GM13976 (cell line): ENCODE measurements around the gene RTN1.

Source experiments
- DNase-seq: peaks from one replicate; pipeline ENCODE4 v3.0.0; 2012; ENCODE audit warnings: low spot score
- CTCF ChIP-seq: IDR thresholded peaks from 2 replicates; pipeline ENCODE4 v1.5.1; 2012; ENCODE audit warnings: borderline replicate concordance, mild to moderate bottlenecking; ENCODE audit not compliant: insufficient read depth; ENCODE audit errors: extremely low read depth, missing control alignments, control extremely low read depth
- in situ Hi-C: fragments of 300-500 bp; cut with MboI; formaldehyde crosslinking; loops from one replicate; pipeline ENCODE4 v1.12.0; 2022; ENCODE audit warnings: low sequenced_read_pairs, mixed read lengths, inconsistent platforms; ENCODE audit not compliant: unreplicated experiment

RTN1 gene

GRCh38 chr14:59850458-59850857, 20.1 kb downstream of the RTN1 start:
- in situ Hi-C loops: no loop called here
- no peak for TF ChIP-seq CTCF
- DNase-seq: no peak

GRCh38 chr14:59849411-59850130, 21.0 kb downstream of the RTN1 start:
- in situ Hi-C loops: no loop called here
- no peak for TF ChIP-seq CTCF
- DNase-seq: no peak

DNA sequence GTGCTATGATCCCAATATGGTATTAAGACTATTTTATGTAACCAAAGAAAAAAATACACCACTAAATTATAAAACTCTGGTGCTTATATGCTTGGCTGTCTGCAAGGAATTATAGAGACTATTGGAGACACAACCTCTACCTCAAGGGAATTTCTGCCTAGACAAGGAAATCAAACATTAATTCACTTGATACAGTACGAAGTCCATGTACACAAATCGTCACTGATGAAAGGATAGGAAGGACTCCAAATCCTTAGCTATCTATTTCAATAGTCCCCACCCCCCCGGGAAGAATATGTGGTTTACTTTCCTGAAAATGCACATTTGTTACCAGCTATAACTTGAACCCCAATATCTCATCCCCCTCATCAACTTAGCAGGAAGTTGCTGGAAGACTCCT, 21.9 kb downstream of the RTN1 start:
- no peak for TF ChIP-seq CTCF
- no peak for DNase-seq
- in situ Hi-C loops: no loop called here

DNA sequence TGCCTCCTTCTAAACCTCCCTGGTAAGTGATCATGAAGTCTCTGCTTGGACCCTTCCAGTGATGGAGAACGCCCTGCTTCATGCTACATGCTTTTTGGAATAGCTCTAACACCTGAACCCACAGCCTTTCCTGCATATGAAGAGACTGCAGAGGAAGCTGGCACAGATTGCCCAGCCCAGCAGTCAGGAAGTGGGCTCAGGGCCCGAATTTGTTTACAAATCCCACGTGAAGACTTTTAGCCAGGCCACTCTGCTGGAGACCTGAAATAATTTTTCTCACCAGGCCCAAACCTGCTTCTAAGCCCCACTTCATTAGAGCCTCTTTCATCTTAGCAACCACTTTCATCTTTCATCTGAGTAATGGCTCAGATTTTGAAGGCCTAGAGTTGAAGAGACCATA, 22.9 kb downstream of the RTN1 start:
- TF ChIP-seq CTCF: no peak
- in situ Hi-C loops: no loop called here

DNA sequence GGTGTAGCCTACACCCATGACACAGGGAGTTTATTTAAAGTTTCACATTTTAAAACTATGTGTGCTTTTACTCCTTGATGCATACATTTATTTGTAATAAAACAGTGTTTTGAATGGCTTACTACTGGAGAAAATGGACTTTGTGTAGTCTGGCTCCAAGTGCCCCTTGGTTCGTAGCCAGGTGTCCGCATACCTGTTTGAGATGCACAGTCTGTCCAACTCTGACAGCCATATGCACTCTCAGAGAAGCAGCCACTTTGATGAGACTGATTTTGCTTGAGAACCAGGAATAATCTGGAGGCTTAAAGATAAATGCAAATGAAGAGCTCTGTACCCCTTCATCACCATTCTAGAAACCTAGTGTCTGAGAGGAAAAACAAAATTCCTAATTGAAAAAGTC, 24.0 kb downstream of the RTN1 start:
- in situ Hi-C loops: no loop called here
- no peak for TF ChIP-seq CTCF
- DNase-seq: no peak

More for the DNA sequence above, 22.9 kb downstream of the RTN1 start:
- DNase-seq: no peak

DNA sequence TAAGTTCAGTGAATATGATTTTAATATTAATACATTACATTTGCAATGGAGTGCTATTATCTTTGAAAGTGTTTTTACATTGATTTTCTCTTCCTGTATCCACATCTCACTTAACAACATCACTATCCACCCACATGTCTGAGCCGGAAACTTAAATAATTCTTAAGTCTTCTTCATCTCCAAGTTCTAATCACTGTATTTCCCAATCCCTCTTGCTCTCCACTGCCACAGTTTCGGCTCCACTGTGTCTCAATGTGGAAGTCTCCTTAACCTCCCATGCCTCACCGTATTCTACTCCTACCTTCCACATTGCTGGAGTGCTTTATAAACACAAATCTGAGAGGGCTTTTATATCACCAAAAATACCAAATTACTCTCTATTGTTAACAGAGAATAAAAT, 25.3 kb downstream of the RTN1 start:
- in situ Hi-C loops: no loop called here
- no peak for TF ChIP-seq CTCF
- no peak for DNase-seq

- DNase-seq: no peak
- in situ Hi-C loops: no loop called here
- TF ChIP-seq CTCF: no peak
These were observed 26.3 kb downstream of the RTN1 start for GRCh38 chr14:59844186-59844812.
